HEK293 (cell line): ENCODE results near the gene CNTNAP5.

Experiments used
- CTCF ChIA-PET: fragments of 350-600 bp; formaldehyde crosslinking; extraction: SDS; loops from one replicate; lab custom pipeline; 2021; ENCODE audit warnings: antibody characterized with exemption; lab: Yijun Ruan, JAX
- POLR2A ChIA-PET: fragments of 300-600 bp; formaldehyde crosslinking; extraction: SDS; loops from one replicate; lab custom pipeline; 2020; ENCODE audit warnings: antibody characterized with exemption, inconsistent platforms; lab: Yijun Ruan, JAX
- H3K27ac ChIP-seq: fragments of 200-500 bp; sonication (Bioruptor generic); 2 replicates; pipeline ENCODE4 v1.5.1; 2014; ENCODE audit warnings: low read depth, low read length, control low read depth, inconsistent platforms; ENCODE audit errors: extremely low read depth
- H3K36me3 ChIP-seq, 2 experiments: fragments of 200-500 bp in 1 of 2; sonication (Bioruptor generic) in 1 of 2; 1 replicate in 1 of 2; 2 replicates in 1 of 2; pipeline ENCODE4 v1.5.1; 2014 to 2017; ENCODE audit warnings: inconsistent platforms in 2 of 2, low read length in 2 of 2; ENCODE audit not compliant: control insufficient read depth in 2 of 2, insufficient read depth in 1 of 2
- H3K4me1 ChIP-seq: fragments of 200-500 bp; sonication (Bioruptor generic); 2 replicates; pipeline ENCODE4 v1.5.1; 2014; ENCODE audit warnings: mild to moderate bottlenecking, low read length, inconsistent platforms; ENCODE audit not compliant: control insufficient read depth, insufficient read depth
- H3K4me3 ChIP-seq: 2 replicates; pipeline ENCODE4 v1.5.1; 2011; ENCODE audit warnings: low read depth, mild to moderate bottlenecking, control low read depth, low read length, moderate library complexity
- H3K9me3 ChIP-seq: fragments of 200-500 bp; sonication (Bioruptor generic); 2 replicates; pipeline ENCODE4 v1.5.1; 2014; ENCODE audit warnings: low read depth, low read length, inconsistent platforms; ENCODE audit not compliant: control insufficient read depth, insufficient read depth
- ELK4 ChIP-seq: IDR thresholded peaks from 2 replicates; pipeline ENCODE4 v1.6.1; 2011; ENCODE audit warnings: mild to moderate bottlenecking, low read depth, low read length, borderline replicate concordance
- PATZ1 ChIP-seq: fragments of 450-650 bp; formaldehyde crosslinking; IDR thresholded peaks from 2 replicates; pipeline ENCODE4 v1.5.1; 2016; ENCODE audit warnings: missing biosample characterization, missing genetic modification characterization
- SP2 ChIP-seq: fragments of 450-650 bp; formaldehyde crosslinking; IDR thresholded peaks from 2 replicates; pipeline ENCODE4 v1.5.1; 2016; ENCODE audit warnings: missing biosample characterization, missing genetic modification characterization
- SP3 ChIP-seq: fragments of 450-650 bp; formaldehyde crosslinking; IDR thresholded peaks from 2 replicates; pipeline ENCODE4 v1.5.1; 2016; ENCODE audit warnings: missing biosample characterization, missing genetic modification characterization
- ZBTB49 ChIP-seq: fragments of 450-650 bp; formaldehyde crosslinking; IDR thresholded peaks from 2 replicates; pipeline ENCODE4 v1.5.1; 2016; ENCODE audit warnings: missing biosample characterization, missing genetic modification characterization, low read depth
- ZBTB6 ChIP-seq: fragments of 450-650 bp; formaldehyde crosslinking; IDR thresholded peaks from 2 replicates; pipeline ENCODE4 v1.5.1; 2017; ENCODE audit warnings: missing biosample characterization, missing genetic modification characterization
- ZFHX2 ChIP-seq: fragments of 450-650 bp; formaldehyde crosslinking; conservative IDR thresholded peaks from 2 replicates; pipeline ENCODE4 v1.5.1; 2016; ENCODE audit warnings: missing biosample characterization, missing genetic modification characterization
- ZFP69B ChIP-seq: fragments of 450-650 bp; formaldehyde crosslinking; IDR thresholded peaks from 2 replicates; pipeline ENCODE4 v1.5.1; 2016; ENCODE audit warnings: missing biosample characterization, missing genetic modification characterization
- ZNF132 ChIP-seq: fragments of 450-650 bp; formaldehyde crosslinking; IDR thresholded peaks from 2 replicates; pipeline ENCODE4 v1.5.1; 2017; ENCODE audit warnings: missing biosample characterization, missing genetic modification characterization, borderline replicate concordance
- ZNF138 ChIP-seq: fragments of 450-650 bp; formaldehyde crosslinking; IDR thresholded peaks from 2 replicates; pipeline ENCODE4 v1.5.1; 2016; ENCODE audit warnings: missing biosample characterization, missing genetic modification characterization, borderline replicate concordance
- ZNF16 ChIP-seq: fragments of 450-650 bp; formaldehyde crosslinking; IDR thresholded peaks from 2 replicates; pipeline ENCODE4 v1.5.1; 2016; ENCODE audit warnings: low read depth, missing biosample characterization, missing genetic modification characterization
- ZNF223 ChIP-seq: fragments of 450-650 bp; formaldehyde crosslinking; IDR thresholded peaks from 2 replicates; pipeline ENCODE4 v1.5.1; 2016; ENCODE audit warnings: missing biosample characterization, missing genetic modification characterization
- ZNF24 ChIP-seq: fragments of 450-650 bp; formaldehyde crosslinking; IDR thresholded peaks from 2 replicates; pipeline ENCODE4 v1.5.1; 2016; ENCODE audit warnings: missing biosample characterization, missing genetic modification characterization
- ZNF341 ChIP-seq: fragments of 450-650 bp; formaldehyde crosslinking; IDR thresholded peaks from 2 replicates; pipeline ENCODE4; 2016; ENCODE audit warnings: low read depth, missing biosample characterization, missing genetic modification characterization
- ZNF362 ChIP-seq: fragments of 450-650 bp; formaldehyde crosslinking; IDR thresholded peaks from 2 replicates; pipeline ENCODE4 v1.5.1; 2016; ENCODE audit warnings: missing biosample characterization, missing genetic modification characterization
- ZNF501 ChIP-seq: fragments of 450-650 bp; formaldehyde crosslinking; IDR thresholded peaks from 2 replicates; pipeline ENCODE4 v1.5.1; 2016; ENCODE audit warnings: missing biosample characterization, missing genetic modification characterization
- ZNF510 ChIP-seq: fragments of 450-650 bp; formaldehyde crosslinking; IDR thresholded peaks from 2 replicates; pipeline ENCODE4 v1.5.1; 2018; ENCODE audit warnings: mild to moderate bottlenecking, missing genetic modification characterization, missing biosample characterization; ENCODE audit not compliant: insufficient replicate concordance
- ZNF544 ChIP-seq: fragments of 450-650 bp; formaldehyde crosslinking; IDR thresholded peaks from 2 replicates; pipeline ENCODE4 v1.5.0; 2017; ENCODE audit warnings: missing biosample characterization, missing genetic modification characterization
- ZNF561 ChIP-seq: fragments of 450-650 bp; IDR thresholded peaks from 2 replicates; pipeline ENCODE4 v1.5.1; 2018; ENCODE audit warnings: missing biosample characterization, missing genetic modification characterization, borderline replicate concordance
- ZNF626 ChIP-seq: fragments of 450-650 bp; sonication (Bioruptor Pico); formaldehyde crosslinking; IDR thresholded peaks from 2 replicates; pipeline ENCODE4 v1.5.1; 2018; ENCODE audit warnings: missing biosample characterization, missing genetic modification characterization, inconsistent platforms
- ZNF704 ChIP-seq: fragments of 450-650 bp; formaldehyde crosslinking; IDR thresholded peaks from 2 replicates; pipeline ENCODE4 v1.5.1; 2016; ENCODE audit warnings: missing biosample characterization, missing genetic modification characterization
- ZNF768 ChIP-seq: fragments of 450-650 bp; formaldehyde crosslinking; IDR thresholded peaks from 2 replicates; pipeline ENCODE4 v1.5.1; 2018; ENCODE audit warnings: missing biosample characterization, mild to moderate bottlenecking, missing genetic modification characterization
- ZXDB ChIP-seq: fragments of 450-650 bp; formaldehyde crosslinking; IDR thresholded peaks from 2 replicates; pipeline ENCODE4 v1.5.1; 2016; ENCODE audit warnings: missing biosample characterization, missing genetic modification characterization

CNTNAP5 gene

GRCh38 chr2:124763611-124764010 is 738.5 kb downstream of the CNTNAP5 start (continued):
- TF ChIP-seq ZNF223 (tag by site-specific recombination), result no peak
- no peak for TF ChIP-seq ZBTB49 (tag by site-specific recombination)
- no peak for TF ChIP-seq ZNF24
- TF ChIP-seq ZNF138 (tag by site-specific recombination), result no peak

GRCh38 chr2:124774781-124775180 is 749.7 kb downstream of the CNTNAP5 start:
- no peak overlapping the region for H3K4me3 ChIP-seq
- H3K9me3 ChIP-seq, result no peaks in the 10 kb centered on the region
- ChIA-PET CTCF (no interaction called here), POLR2A (no interaction called here)
- no peaks in the 10 kb centered on the region for H3K36me3 ChIP-seq
- H3K27ac ChIP-seq, result no peak overlapping the region
- TF ChIP-seq ZBTB49 (tag by site-specific recombination) (no peak), ZNF501 (tag by site-specific recombination) (no peak), ZNF16 (tag by site-specific recombination) (no peak), ZXDB (no peak), ZNF341 (no peak), ZFP69B (tag by site-specific recombination) (no peak), SP3 (tag by site-specific recombination) (no peak), ZBTB6 (tag by site-specific recombination) (no peak), PATZ1 (tag by site-specific recombination) (no peak), ZNF362 (tag by site-specific recombination) (no peak), ELK4 (no peak), ZNF768 (tag by site-specific recombination) (no peak), ZNF626 (tag by site-specific recombination) (no peak), ZNF544 (tag by site-specific recombination) (no peak), ZNF132 (tag by site-specific recombination) (no peak), ZFHX2 (tag by site-specific recombination) (no peak), ZNF561 (tag by site-specific recombination) (no peak), SP2 (tag by site-specific recombination) (no peak), ZNF704 (no peak), ZNF510 (tag by site-specific recombination) (no peak)
- no peaks in the 10 kb centered on the region for H3K4me1 ChIP-seq
